GM12891 (cell line): ENCODE data around the gene WFDC8.

Experiments used
- DNase-seq: peaks from one replicate; pipeline ENCODE4 v3.0.0; 2011; ENCODE audit warnings: low spot score; ENCODE audit not compliant: insufficient read length
- FAIRE-seq: peaks from 2 replicates; lab custom pipeline; 2011; peaks lifted over from hg19 to GRCh38; lab: Jason Lieb, UNC
- PAX5 ChIP-seq: IDR thresholded peaks from 2 replicates; pipeline ENCODE4 v1.6.1; 2011; ENCODE audit warnings: low read length, moderate library complexity, mild to moderate bottlenecking; ENCODE audit not compliant: insufficient read depth, severe bottlenecking
- POLR2A ChIP-seq: IDR thresholded peaks from 2 replicates; pipeline ENCODE4 v1.6.1; 2011; ENCODE audit warnings: low read depth, low read length, control low read depth
- POLR2AphosphoS5 ChIP-seq: IDR thresholded peaks from 2 replicates; pipeline ENCODE4 v1.6.1; 2011; ENCODE audit warnings: low read depth, low read length, control low read depth
- POU2F2 ChIP-seq: IDR thresholded peaks from 2 replicates; pipeline ENCODE4 v1.6.1; 2011; ENCODE audit warnings: low read depth, mild to moderate bottlenecking, control low read depth, low read length, moderate library complexity
- SPI1 ChIP-seq: IDR thresholded peaks from 2 replicates; pipeline ENCODE4 v1.6.1; 2011; ENCODE audit warnings: low read depth, low read length, control low read depth
- TAF1 ChIP-seq: IDR thresholded peaks from 2 replicates; pipeline ENCODE4 v1.6.1; 2011; ENCODE audit warnings: low read depth, low read length, control low read depth

Gene WFDC8

GRCh38 chr20:45515147-45515913 is 63.8 kb downstream of the WFDC8 start, which contains the start of gene SPINT3:
TSS of gene SPINT3 (minus strand) at chr20:45515622. CDS start at chr20:45515608, 14 bp downstream.
- TF ChIP-seq POLR2AphosphoS5 (no peak), PAX5 (no peak), POLR2A (no peak), TAF1 (no peak), SPI1 (no peak), POU2F2 (no peak)
- DNase-seq: no peak
- no peak for FAIRE-seq

GRCh38 chr20:45510242-45510862 is 68.7 kb downstream of the WFDC8 start:
- FAIRE-seq (no peak), DNase-seq (no peak)
- TF ChIP-seq SPI1: no peak
- TF ChIP-seq POLR2A: no peak
- TF ChIP-seq PAX5: no peak
- no peak for TF ChIP-seq POU2F2
- TF ChIP-seq TAF1: no peak
- TF ChIP-seq POLR2AphosphoS5: no peak

DNA sequence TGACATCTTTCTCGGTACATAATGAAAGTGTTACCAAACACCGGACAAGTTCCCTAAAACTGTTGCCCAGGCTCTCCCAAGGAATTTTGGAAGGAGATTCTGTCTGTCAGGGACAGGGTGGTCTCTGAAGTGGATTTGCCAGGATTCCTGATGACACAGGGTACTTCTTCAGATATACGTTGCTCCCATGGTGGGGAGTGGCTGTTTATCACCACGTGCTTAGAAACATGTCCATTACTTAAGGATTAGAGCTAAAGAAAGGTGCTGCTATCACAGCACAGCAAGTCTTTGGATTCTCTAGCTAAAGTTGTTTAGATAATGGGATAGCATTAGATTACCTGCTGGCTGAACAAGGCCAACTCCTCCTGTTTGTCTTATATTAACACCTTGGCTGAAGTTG is 70.0 kb downstream of the WFDC8 start:
- DNase-seq (no peak), FAIRE-seq (no peak)
- TF ChIP-seq SPI1 (no peak), POU2F2 (no peak), POLR2AphosphoS5 (no peak), POLR2A (no peak), PAX5 (no peak), TAF1 (no peak)

- TF ChIP-seq SPI1: no peak
- TF ChIP-seq TAF1: no peak
- TF ChIP-seq POLR2A: no peak
- no peak for TF ChIP-seq PAX5
- TF ChIP-seq POLR2AphosphoS5: no peak
- no peak for TF ChIP-seq POU2F2
- FAIRE-seq (no peak), DNase-seq (no peak)
Measured at GRCh38 chr20:45508068-45508886, 70.8 kb downstream of the WFDC8 start.

- DNase-seq (no peak), FAIRE-seq (peak; percentile 61)
- TF ChIP-seq PAX5: no peak
- TF ChIP-seq POLR2A: no peak
- no peak for TF ChIP-seq POU2F2
- TF ChIP-seq POLR2AphosphoS5: no peak
- no peak for TF ChIP-seq SPI1
- no peak for TF ChIP-seq TAF1
Measured at GRCh38 chr20:45507011-45507820, 71.9 kb downstream of the WFDC8 start.

DNA sequence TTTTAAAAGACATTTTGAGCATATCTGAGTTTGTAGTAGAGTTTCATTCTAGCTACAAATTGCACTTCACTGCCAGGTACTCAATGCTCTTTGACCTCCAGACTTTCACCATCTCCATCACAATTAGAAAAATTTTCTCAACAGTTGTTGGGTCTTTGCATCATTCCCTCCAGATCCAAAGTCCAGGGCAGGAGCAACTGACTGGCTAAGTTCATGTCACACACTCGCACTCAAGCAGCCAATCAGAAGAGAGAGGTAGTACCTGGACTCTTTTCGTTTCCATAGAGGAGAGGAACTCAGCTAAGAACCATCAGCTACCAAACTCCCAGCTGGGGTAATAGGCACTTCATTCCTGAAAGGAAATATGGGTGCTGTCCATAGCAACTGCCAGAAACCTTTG is 72.7 kb downstream of the WFDC8 start:
- DNase-seq (no peak), FAIRE-seq (no peak)

DNA sequence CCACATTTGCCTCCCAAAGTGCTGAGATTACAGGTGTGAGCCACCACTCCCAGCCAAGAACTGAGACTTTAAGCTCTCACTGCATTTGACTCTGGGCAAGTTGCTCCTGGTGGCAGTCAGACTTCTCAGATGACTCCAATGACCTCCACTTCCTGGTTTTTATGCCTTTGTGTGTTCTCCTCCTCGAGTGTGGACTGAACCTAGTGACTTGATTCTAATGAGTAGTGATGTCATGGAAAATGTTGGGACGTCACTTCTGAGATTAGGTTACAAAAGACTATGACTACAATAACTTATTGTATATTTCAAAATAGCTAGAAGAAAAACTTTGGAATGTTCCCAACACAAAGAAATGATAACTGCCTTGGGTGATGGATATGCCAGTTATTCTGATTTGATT is 75.7 kb downstream of the WFDC8 start:
- no peak for TF ChIP-seq POLR2AphosphoS5
- no peak for TF ChIP-seq PAX5
- TF ChIP-seq POU2F2: no peak
- TF ChIP-seq TAF1: no peak
- DNase-seq: no peak
- FAIRE-seq: no peak

More for the DNA sequence above, 72.7 kb downstream of the WFDC8 start:
- TF ChIP-seq SPI1 (no peak), POLR2A (no peak), PAX5 (no peak), TAF1 (no peak), POU2F2 (no peak), POLR2AphosphoS5 (no peak)

- FAIRE-seq (no peak), DNase-seq (no peak)
- no peak for TF ChIP-seq SPI1
- no peak for TF ChIP-seq PAX5
- no peak for TF ChIP-seq POLR2A
- TF ChIP-seq POLR2AphosphoS5: no peak
Measured at GRCh38 chr20:45502561-45502960, 76.5 kb downstream of the WFDC8 start.
